ENCODE data around the gene GHR. TPM values are rescaled to one million over a fixed set of nuclear protein-coding genes. Genes with fewer than 3 reads are reported as not detected.

The GHR gene
- polyA plus RNA-seq, 1 experiment = 0.63 TPM

- Histone ChIP-seq H3K4me3 (ENCODE audit: low read depth, low read length) (no peak overlapping the region), H3K27ac (ENCODE audit: low read depth, low read length) (no peak overlapping the region), H3K27me3 (ENCODE audit: control insufficient read depth, insufficient read depth, low read length) (no peaks in the 10 kb centered on the region), H3K9me3 (ENCODE audit: control insufficient read depth, insufficient read depth, low read length) (no peaks in the 10 kb centered on the region)
- TF ChIP-seq, protein P1, sequence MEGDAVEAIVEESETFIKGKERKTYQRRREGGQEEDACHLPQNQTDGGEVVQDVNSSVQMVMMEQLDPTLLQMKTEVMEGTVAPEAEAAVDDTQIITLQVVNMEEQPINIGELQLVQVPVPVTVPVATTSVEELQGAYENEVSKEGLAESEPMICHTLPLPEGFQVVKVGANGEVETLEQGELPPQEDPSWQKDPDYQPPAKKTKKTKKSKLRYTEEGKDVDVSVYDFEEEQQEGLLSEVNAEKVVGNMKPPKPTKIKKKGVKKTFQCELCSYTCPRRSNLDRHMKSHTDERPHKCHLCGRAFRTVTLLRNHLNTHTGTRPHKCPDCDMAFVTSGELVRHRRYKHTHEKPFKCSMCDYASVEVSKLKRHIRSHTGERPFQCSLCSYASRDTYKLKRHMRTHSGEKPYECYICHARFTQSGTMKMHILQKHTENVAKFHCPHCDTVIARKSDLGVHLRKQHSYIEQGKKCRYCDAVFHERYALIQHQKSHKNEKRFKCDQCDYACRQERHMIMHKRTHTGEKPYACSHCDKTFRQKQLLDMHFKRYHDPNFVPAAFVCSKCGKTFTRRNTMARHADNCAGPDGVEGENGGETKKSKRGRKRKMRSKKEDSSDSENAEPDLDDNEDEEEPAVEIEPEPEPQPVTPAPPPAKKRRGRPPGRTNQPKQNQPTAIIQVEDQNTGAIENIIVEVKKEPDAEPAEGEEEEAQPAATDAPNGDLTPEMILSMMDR (IDR thresholded peaks at IDR 0.05; ENCODE audit: low read depth, low read length) = no peak
- CTCF ChIA-PET = interaction anchor here (1.1 to 1.5 kb wide), 3 partner anchors 13 to 144 kb away, joined by 3 to 11 read pairs (median 10); no protein-coding TSS in a partner anchor
- POLR2A ChIA-PET = no interaction called here
- no peak for DNase-seq (ENCODE audit: low read depth, low spot score)
These were observed 322.6 kb downstream of the GHR start for GRCh38 chr5:42745856-42746255.

DNA sequence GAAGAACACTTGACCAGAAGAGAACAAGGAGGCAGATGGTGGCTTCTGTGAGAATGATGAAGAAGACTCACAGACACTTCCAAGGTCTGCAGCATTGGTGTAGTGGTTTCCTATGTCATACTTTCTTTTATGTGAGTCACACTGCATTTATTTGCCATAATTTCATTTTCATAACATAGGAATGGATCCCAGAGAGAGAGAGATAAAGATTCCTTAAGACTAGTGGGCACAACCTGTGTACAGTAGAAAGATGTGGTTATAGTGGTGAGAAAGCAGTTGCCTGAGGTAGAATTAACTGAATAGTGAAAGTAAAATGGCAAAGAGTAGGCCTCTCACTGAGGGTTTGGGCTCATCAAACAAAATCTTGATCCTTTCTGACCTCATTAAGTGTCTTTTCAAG is 325.8 kb downstream of the GHR start:
- Histone ChIP-seq H3K4me3 (ENCODE audit: low read depth, low read length) (no peak overlapping the region), H3K9me3 (ENCODE audit: control insufficient read depth, insufficient read depth, low read length) (no peaks in the 10 kb centered on the region), H3K27ac (ENCODE audit: low read depth, low read length) (no peak overlapping the region), H3K27me3 (ENCODE audit: control insufficient read depth, insufficient read depth, low read length) (no peaks in the 10 kb centered on the region)
- POLR2A ChIA-PET = no interaction called here
- no peak for DNase-seq (ENCODE audit: low read depth, low spot score)
- TF ChIP-seq, protein P1 (IDR thresholded peaks at IDR 0.05; ENCODE audit: low read depth, low read length) = no peak
- CTCF ChIA-PET = no interaction called here

DNA sequence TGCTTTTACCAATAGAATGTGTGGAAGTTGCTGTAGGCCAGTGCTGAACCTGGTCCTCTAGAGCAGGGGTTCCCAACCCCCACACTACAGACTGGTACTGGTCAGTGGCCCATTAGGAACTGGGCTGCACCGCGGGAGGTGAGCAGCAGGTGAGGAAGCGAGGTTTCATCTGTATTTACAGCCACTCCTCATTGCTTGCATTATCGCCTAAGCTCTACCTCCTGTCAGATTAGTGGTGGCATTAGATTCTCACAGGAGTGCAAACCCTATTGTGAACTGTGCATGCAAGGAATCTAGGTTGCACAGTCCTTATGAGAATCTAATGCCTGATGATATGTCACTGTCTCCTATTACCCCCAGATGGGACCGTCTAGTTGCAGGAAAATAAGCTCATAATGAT is 327.3 kb downstream of the GHR start:
- CTCF ChIA-PET = interaction anchor here (0.9 to 1.4 kb wide), 2 partner anchors 17 to 693 kb away, joined by 3 to 9 read pairs; no protein-coding TSS in a partner anchor
- TF ChIP-seq, protein P1 (IDR thresholded peaks at IDR 0.05; ENCODE audit: low read depth, low read length) = no peak
- no peaks in the 10 kb centered on the region for H3K9me3 ChIP-seq (ENCODE audit: control insufficient read depth, insufficient read depth, low read length)
- no peak overlapping the region for H3K4me3 ChIP-seq (ENCODE audit: low read depth, low read length)
- POLR2A ChIA-PET = no interaction called here
- H3K27ac ChIP-seq (ENCODE audit: low read depth, low read length) = no peak overlapping the region
- DNase-seq (ENCODE audit: low read depth, low spot score) = no peak
- no peaks in the 10 kb centered on the region for H3K27me3 ChIP-seq (ENCODE audit: control insufficient read depth, insufficient read depth, low read length)

DNA sequence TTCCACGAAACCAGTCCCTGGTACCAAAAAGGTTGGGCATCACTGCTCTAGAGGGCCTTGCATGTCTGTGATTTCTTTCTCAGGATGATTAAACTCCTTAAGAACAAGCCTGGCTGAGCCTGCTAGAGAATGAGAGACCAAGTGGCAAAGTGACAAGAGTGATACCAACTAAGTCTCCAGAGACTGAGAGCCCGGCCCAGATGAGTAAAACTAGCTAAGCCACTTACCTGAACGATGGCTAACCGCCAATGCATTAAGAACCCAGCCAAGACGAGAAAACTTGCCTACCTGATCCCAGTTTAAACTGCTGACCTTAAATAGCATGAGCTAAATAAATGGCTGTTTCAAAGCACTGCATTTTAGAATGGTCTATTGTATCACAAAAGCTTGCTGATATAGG is 327.8 kb downstream of the GHR start:
- CTCF ChIA-PET = interaction anchor here (0.9 to 1.4 kb wide), 2 partner anchors 16 to 694 kb away, joined by 3 to 9 read pairs; no protein-coding TSS in a partner anchor
- POLR2A ChIA-PET = no interaction called here
- DNase-seq (ENCODE audit: low read depth, low spot score) = no peak

DNA sequence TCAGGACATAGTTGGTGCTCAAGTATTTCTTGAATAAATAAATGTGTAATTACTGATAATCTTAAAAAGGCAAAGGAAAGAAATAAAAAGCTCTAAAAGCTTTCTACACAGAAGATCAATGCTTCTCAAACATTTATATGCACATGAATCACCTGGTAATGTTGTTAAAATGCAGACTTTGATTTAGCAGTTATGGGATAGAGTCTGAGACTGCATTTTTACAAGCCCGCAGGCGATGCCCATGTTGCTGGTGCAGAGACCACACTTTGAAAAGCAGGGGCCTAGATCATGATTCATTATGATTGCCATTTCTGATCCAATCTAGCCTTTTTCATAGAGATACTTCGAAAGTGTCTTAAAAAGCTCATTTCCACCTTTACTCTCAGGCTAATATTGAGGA is 329.9 kb downstream of the GHR start:
- POLR2A ChIA-PET = no interaction called here
- H3K4me3 ChIP-seq (ENCODE audit: low read depth, low read length) = no peak overlapping the region
- CTCF ChIA-PET = no interaction called here
- H3K9me3 ChIP-seq (ENCODE audit: control insufficient read depth, insufficient read depth, low read length) = no peaks in the 10 kb centered on the region
- no peaks in the 10 kb centered on the region for H3K27me3 ChIP-seq (ENCODE audit: control insufficient read depth, insufficient read depth, low read length)
- TF ChIP-seq, protein P1 (IDR thresholded peaks at IDR 0.05; ENCODE audit: low read depth, low read length) = no peak
- H3K27ac ChIP-seq (ENCODE audit: low read depth, low read length) = no peak overlapping the region
- DNase-seq (ENCODE audit: low read depth, low spot score) = no peak

More for the DNA sequence above, 327.8 kb downstream of the GHR start:
- TF ChIP-seq, protein P1 (IDR thresholded peaks at IDR 0.05; ENCODE audit: low read depth, low read length) = no peak
- no peaks in the 10 kb centered on the region for H3K27me3 ChIP-seq (ENCODE audit: control insufficient read depth, insufficient read depth, low read length)
- H3K4me3 ChIP-seq (ENCODE audit: low read depth, low read length) = no peak overlapping the region
- H3K9me3 ChIP-seq (ENCODE audit: control insufficient read depth, insufficient read depth, low read length) = no peaks in the 10 kb centered on the region
- H3K27ac ChIP-seq (ENCODE audit: low read depth, low read length) = no peak overlapping the region
